Astrocyte (in vitro differentiated cells and primary cell): ENCODE data around the gene PNPLA7. TPM values are rescaled to one million over a fixed set of nuclear protein-coding genes. Genes with fewer than 3 reads are reported as not detected.
A peak's percentile ranks its signal among the peaks of the same experiment; 100 is the strongest.

Source experiments
- DNase-seq: peaks from one replicate; pipeline ENCODE4 v3.0.0-alpha.2; 2010; ENCODE audit warnings: low read depth
- FAIRE-seq: peaks from 2 replicates; lab custom pipeline; 2011; peaks lifted over from hg19 to GRCh38; lab: Jason Lieb, UNC
- H2AFZ ChIP-seq: 2 replicates; pipeline ENCODE4 v1.6.0; 2012; ENCODE audit warnings: low read depth, low read length, inconsistent platforms
- H3K27ac ChIP-seq: 2 replicates; pipeline ENCODE4 v1.5.1; 2011; ENCODE audit warnings: low read depth, low read length, inconsistent platforms
- H3K27me3 ChIP-seq: 2 replicates; pipeline ENCODE4 v1.6.0; 2011; ENCODE audit warnings: low read length, inconsistent platforms; ENCODE audit not compliant: insufficient read depth
- H3K36me3 ChIP-seq: 2 replicates; pipeline ENCODE4 v1.5.1; 2011; ENCODE audit warnings: low read length, inconsistent platforms; ENCODE audit not compliant: insufficient read depth
- H3K4me1 ChIP-seq: 2 replicates; pipeline ENCODE4 v1.5.1; 2011; ENCODE audit warnings: low read length, inconsistent platforms; ENCODE audit not compliant: insufficient read depth
- H3K4me2 ChIP-seq: 2 replicates; pipeline ENCODE4 v1.6.0; 2012; ENCODE audit warnings: low read length, inconsistent platforms
- H3K4me3 ChIP-seq: 2 replicates; pipeline ENCODE4 v1.5.1; 2011; ENCODE audit warnings: low read depth, mild to moderate bottlenecking, low read length, inconsistent platforms; ENCODE audit not compliant: insufficient read depth
- H3K79me2 ChIP-seq: 2 replicates; pipeline ENCODE4 v1.6.0; 2012; ENCODE audit warnings: mild to moderate bottlenecking, low read length, inconsistent platforms; ENCODE audit not compliant: insufficient read depth
- H3K9ac ChIP-seq: 2 replicates; pipeline ENCODE4 v1.6.0; 2012; ENCODE audit warnings: mild to moderate bottlenecking, low read length, inconsistent platforms
- H3K9me3 ChIP-seq: 2 replicates; pipeline ENCODE4 v1.5.1; 2012; ENCODE audit warnings: low read depth, mild to moderate bottlenecking, low read length, inconsistent platforms; ENCODE audit not compliant: insufficient read depth
- H4K20me1 ChIP-seq: 2 replicates; pipeline ENCODE4 v1.6.0; 2012; ENCODE audit warnings: low read length, inconsistent platforms; ENCODE audit not compliant: insufficient read depth
- H3K27ac Mint-ChIP-seq: one replicate; pipeline ENCODE4 v1.8.0; 2021; ENCODE audit warnings: mild to moderate bottlenecking, mixed read lengths; ENCODE audit not compliant: unreplicated experiment
- H3K27me3 Mint-ChIP-seq: one replicate; pipeline ENCODE4 v1.8.0; 2021; ENCODE audit warnings: low read depth, mixed read lengths; ENCODE audit not compliant: unreplicated experiment
- H3K36me3 Mint-ChIP-seq: one replicate; pipeline ENCODE4 v1.8.0; 2021; ENCODE audit warnings: low read depth, mixed read lengths; ENCODE audit not compliant: unreplicated experiment
- H3K4me1 Mint-ChIP-seq: one replicate; pipeline ENCODE4 v1.8.0; 2021; ENCODE audit warnings: low read depth, mixed read lengths; ENCODE audit not compliant: unreplicated experiment
- H3K4me3 Mint-ChIP-seq: one replicate; pipeline ENCODE4 v1.8.0; 2021; ENCODE audit warnings: mild to moderate bottlenecking, moderate library complexity, mixed read lengths; ENCODE audit not compliant: unreplicated experiment
- H3K9me3 Mint-ChIP-seq: one replicate; pipeline ENCODE4 v1.8.0; 2021; ENCODE audit warnings: mild to moderate bottlenecking, mixed read lengths; ENCODE audit not compliant: unreplicated experiment
- CTCF ChIP-seq: IDR thresholded peaks from 2 replicates; pipeline ENCODE4 v1.5.1; 2011; ENCODE audit warnings: low read depth, mild to moderate bottlenecking, inconsistent platforms, low read length, moderate library complexity; ENCODE audit not compliant: insufficient read depth
- EZH2 ChIP-seq: IDR thresholded peaks from 2 replicates; pipeline ENCODE4 v1.6.1; 2012; ENCODE audit warnings: mild to moderate bottlenecking, low read length, inconsistent platforms; ENCODE audit not compliant: insufficient read depth
- total RNA-seq: library from RNA; stranded (reverse); gene quantifications from 2 replicates; pipeline ENCODE4 v1.2.1, GENCODE V29; 2021

PNPLA7 gene
- total RNA-seq, 1 donor from 2014 or later, result 2.6 TPM

- peaks cover 14% of the 10 kb centered on the region for H3K36me3 Mint-ChIP-seq
- H3K4me3 Mint-ChIP-seq, result peak within 1 kb of the TSS; percentile 91
- Histone ChIP-seq H4K20me1 (peaks cover 48% of the 10 kb centered on the region), H3K79me2 (peaks cover 41% of the 10 kb centered on the region), H2AFZ (peak within 1 kb of the TSS; percentile 83), H3K9ac (peak within 1 kb of the TSS; percentile 92), H3K4me1 (peaks cover 17% of the 10 kb centered on the region), H3K4me3 (peak within 1 kb of the TSS; percentile 87), H3K27me3 (no peaks in the 10 kb centered on the region), H3K36me3 (peaks cover 18% of the 10 kb centered on the region), H3K4me2 (peak within 1 kb of the TSS; percentile 90), H3K9me3 (no peaks in the 10 kb centered on the region), H3K27ac (peak within 1 kb of the TSS; percentile 56)
- DNase-seq (peak; percentile 74), FAIRE-seq (no peak)
- H3K9me3 Mint-ChIP-seq, result no peaks in the 10 kb centered on the region
- H3K27ac Mint-ChIP-seq, result peak within 1 kb of the TSS; percentile 91
- no peak for TF ChIP-seq EZH2
- peak; percentile 69 for TF ChIP-seq CTCF
- H3K4me1 Mint-ChIP-seq, result peaks cover 6% of the 10 kb centered on the region
- H3K27me3 Mint-ChIP-seq, result no peaks in the 10 kb centered on the region
Measured at GRCh38 chr9:137578518-137579258, 28.5 kb upstream of the PNPLA7 start, which contains the start of gene DPH7. TSS of gene DPH7 (minus strand) at chr9:137578925. CDS start at chr9:137578777, 148 bp downstream.

DNA sequence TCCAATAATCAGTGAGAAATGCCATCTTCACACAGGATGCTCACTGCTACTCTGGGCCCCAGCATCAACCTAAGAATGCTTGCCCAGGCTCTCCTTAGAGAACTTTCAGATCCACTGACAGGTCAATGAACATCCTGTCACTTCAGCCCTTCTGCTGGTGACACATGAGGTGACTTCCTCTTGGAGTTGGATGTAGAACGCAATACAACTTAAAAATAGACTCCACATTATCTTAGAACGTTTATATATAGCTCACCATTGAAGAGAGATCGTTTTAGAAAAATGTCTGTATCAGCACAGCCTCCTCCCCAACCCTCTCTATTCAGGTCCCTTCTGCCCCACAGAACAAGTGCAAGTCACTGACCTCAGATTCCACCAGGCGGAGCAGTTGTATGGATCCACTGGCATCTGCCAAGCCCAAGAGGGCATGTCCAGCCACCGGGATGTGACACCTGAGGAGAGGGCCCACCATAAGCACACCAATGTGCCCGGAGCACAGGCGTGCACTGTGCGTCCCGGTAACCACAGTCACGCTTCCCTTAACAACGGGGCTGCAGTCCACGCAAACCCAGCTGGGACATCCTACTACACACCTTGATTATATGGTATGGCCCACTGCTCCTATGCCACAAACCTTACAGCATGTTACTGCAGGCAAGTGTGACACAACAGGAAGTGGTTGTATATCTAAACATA is 25.7 kb upstream of the PNPLA7 start:
- Histone ChIP-seq H3K4me3 (no peak overlapping the region), H2AFZ (no peak overlapping the region), H3K9ac (no peak overlapping the region), H3K4me1 (peaks cover 17% of the 10 kb centered on the region), H3K4me2 (no peak overlapping the region), H3K9me3 (no peaks in the 10 kb centered on the region), H4K20me1 (peaks cover 35% of the 10 kb centered on the region), H3K36me3 (peaks cover 26% of the 10 kb centered on the region), H3K27me3 (no peaks in the 10 kb centered on the region), H3K79me2 (peaks cover 48% of the 10 kb centered on the region), H3K27ac (no peak overlapping the region)
- no peak for TF ChIP-seq EZH2
- no peak for TF ChIP-seq CTCF
- no peaks in the 10 kb centered on the region for H3K27me3 Mint-ChIP-seq
- H3K36me3 Mint-ChIP-seq, result peaks cover 18% of the 10 kb centered on the region
- no peak overlapping the region for H3K4me3 Mint-ChIP-seq
- FAIRE-seq (no peak), DNase-seq (no peak)
- peak overlapping the region; percentile 14 for H3K27ac Mint-ChIP-seq
- H3K9me3 Mint-ChIP-seq, result no peaks in the 10 kb centered on the region
- H3K4me1 Mint-ChIP-seq, result peaks cover 6% of the 10 kb centered on the region
